Measurements from ENCODE around the gene RASEF. TPM values are rescaled to one million over a fixed set of nuclear protein-coding genes. Genes with fewer than 3 reads are reported as not detected.

RASEF gene
- total and polyA plus RNA-seq, 2 donors (not counting 3 experiments of a cell fraction or from before 2014, with no cell fraction given): 0.11 TPM; not detected in 1

DNA sequence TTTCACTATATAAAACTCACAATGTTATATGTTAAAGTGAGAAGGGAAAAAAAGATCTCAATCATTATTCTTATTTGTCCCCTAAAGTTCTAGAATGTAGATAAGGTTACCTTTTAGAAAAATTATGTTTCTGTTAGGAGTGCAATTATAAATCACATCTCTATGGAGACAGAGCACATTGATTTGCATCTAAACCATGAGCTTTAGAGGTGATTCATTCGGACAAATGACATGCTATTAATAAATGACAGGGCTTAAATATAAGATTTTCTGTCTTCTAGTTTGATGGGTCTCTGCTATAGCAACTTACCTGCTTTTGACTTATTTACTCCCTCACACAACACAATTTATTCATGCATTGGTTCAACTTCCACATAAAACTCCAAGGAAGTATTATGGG, 39.8 kb downstream of the RASEF start:
- FAIRE-seq: no peak
- dilution Hi-C loops (cut with MboI; ENCODE audit: extremely low pct_ligation_motif_present, low sequenced_read_pairs): no loop called here

DNA sequence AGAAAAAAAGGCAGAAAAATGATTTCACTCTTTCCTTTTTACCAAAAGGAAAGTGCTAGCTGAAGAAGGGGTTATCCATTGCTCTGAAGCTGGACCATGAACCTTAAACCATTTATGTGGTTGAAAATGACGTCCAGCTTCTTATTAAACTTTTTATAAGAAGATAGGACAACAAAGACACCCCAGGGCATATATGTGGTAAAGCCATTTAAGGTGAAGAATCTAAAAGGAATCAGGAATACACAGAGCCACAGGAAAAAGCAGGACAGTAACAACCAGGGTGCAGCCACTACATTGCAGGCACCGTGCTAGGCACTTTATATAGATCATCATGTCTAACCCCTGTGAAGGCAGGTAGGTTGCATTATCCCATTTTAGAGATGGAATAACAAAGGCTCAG, 42.1 kb downstream of the RASEF start:
- intact Hi-C loops (cut with micrococcal nuclease): no loop called here
- H4K20me1 ChIP-seq (replicated peaks; ENCODE audit: control insufficient read depth, extremely low read depth, insufficient read depth, low read length): no peaks in the 10 kb centered on the region
- no peak overlapping the region for H3K27ac ChIP-seq (ENCODE audit: insufficient read depth, low read depth, low read length)
- no peak overlapping the region for H3K9ac ChIP-seq (replicated peaks; ENCODE audit: extremely low read depth, insufficient read depth, low read length)
- H3K9me1 ChIP-seq (replicated peaks; ENCODE audit: control insufficient read depth, extremely low read depth, insufficient read depth, low read length): no peaks in the 10 kb centered on the region
- BruUV-seq (replicated peaks): no TSS peak
- H2AFZ ChIP-seq (ENCODE audit: low read depth, low read length): no peak overlapping the region
- ChIA-PET POLR2A (no interaction called here), CTCF (no interaction called here)
- dilution Hi-C loops (cut with MboI; ENCODE audit: extremely low pct_ligation_motif_present, low sequenced_read_pairs): no loop called here
- H3K4me2 ChIP-seq (ENCODE audit: insufficient read depth, low read length): no peak overlapping the region
- H3K4me1 ChIP-seq (ENCODE audit: control insufficient read depth, extremely low read depth, insufficient read depth, low read length): no peaks in the 10 kb centered on the region
- H3K27me3 ChIP-seq (ENCODE audit: control insufficient read depth in 2 of 2, insufficient read depth in 2 of 2, low read length in 2 of 2): no peaks in the 10 kb centered on the region
- no peak for DNase-seq (ENCODE audit: low read depth, low spot score)
- TF ChIP-seq JUN (IDR thresholded peaks at IDR 0.05; ENCODE audit: borderline replicate concordance, insufficient read depth, insufficient read length, low read depth) (no peak), EZH2 (IDR thresholded peaks at IDR 0.05; ENCODE audit: borderline replicate concordance, low read depth, low read length, severe bottlenecking) (no peak), POLR2A (IDR thresholded peaks at IDR 0.05; ENCODE audit: low read depth, low read length) (no peak), FOS (IDR thresholded peaks at IDR 0.05; ENCODE audit: borderline replicate concordance, insufficient read depth, low read length) (no peak)
- TF ChIP-seq, protein P1, sequence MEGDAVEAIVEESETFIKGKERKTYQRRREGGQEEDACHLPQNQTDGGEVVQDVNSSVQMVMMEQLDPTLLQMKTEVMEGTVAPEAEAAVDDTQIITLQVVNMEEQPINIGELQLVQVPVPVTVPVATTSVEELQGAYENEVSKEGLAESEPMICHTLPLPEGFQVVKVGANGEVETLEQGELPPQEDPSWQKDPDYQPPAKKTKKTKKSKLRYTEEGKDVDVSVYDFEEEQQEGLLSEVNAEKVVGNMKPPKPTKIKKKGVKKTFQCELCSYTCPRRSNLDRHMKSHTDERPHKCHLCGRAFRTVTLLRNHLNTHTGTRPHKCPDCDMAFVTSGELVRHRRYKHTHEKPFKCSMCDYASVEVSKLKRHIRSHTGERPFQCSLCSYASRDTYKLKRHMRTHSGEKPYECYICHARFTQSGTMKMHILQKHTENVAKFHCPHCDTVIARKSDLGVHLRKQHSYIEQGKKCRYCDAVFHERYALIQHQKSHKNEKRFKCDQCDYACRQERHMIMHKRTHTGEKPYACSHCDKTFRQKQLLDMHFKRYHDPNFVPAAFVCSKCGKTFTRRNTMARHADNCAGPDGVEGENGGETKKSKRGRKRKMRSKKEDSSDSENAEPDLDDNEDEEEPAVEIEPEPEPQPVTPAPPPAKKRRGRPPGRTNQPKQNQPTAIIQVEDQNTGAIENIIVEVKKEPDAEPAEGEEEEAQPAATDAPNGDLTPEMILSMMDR (IDR thresholded peaks at IDR 0.05; ENCODE audit: extremely low read depth in 1 of 2, insufficient read depth in 1 of 2, low read depth in 1 of 2, low read length in 2 of 2): no peak
- no peak overlapping the region for H3K4me3 ChIP-seq (replicated peaks in 1 of 3; ENCODE audit: insufficient read depth in 1 of 3, low read depth in 1 of 3, low read length in 3 of 3)
- H3K9me3 ChIP-seq (replicated peaks; ENCODE audit: control insufficient read depth, insufficient read depth, low read length): no peaks in the 10 kb centered on the region
- no peak for FAIRE-seq
- no peaks in the 10 kb centered on the region for H3K36me3 ChIP-seq (ENCODE audit: control insufficient read depth in 2 of 2, extremely low read depth in 1 of 2, insufficient read depth in 2 of 2, low read length in 2 of 2)
- no peaks in the 10 kb centered on the region for H3K79me2 ChIP-seq (ENCODE audit: control insufficient read depth, insufficient read depth, low read length)

More for the DNA sequence above, 39.8 kb downstream of the RASEF start:
- ChIA-PET POLR2A (no interaction called here), CTCF (no interaction called here)
- H3K9me1 ChIP-seq (replicated peaks; ENCODE audit: control insufficient read depth, extremely low read depth, insufficient read depth, low read length): no peaks in the 10 kb centered on the region
- H2AFZ ChIP-seq (ENCODE audit: low read depth, low read length): no peak overlapping the region
- H3K27me3 ChIP-seq (ENCODE audit: control insufficient read depth in 2 of 2, insufficient read depth in 2 of 2, low read length in 2 of 2): no peaks in the 10 kb centered on the region
- intact Hi-C loops (cut with micrococcal nuclease): no loop called here
- no peaks in the 10 kb centered on the region for H4K20me1 ChIP-seq (replicated peaks; ENCODE audit: control insufficient read depth, extremely low read depth, insufficient read depth, low read length)
- no peak overlapping the region for H3K4me2 ChIP-seq (ENCODE audit: insufficient read depth, low read length)
- no peak overlapping the region for H3K9ac ChIP-seq (replicated peaks; ENCODE audit: extremely low read depth, insufficient read depth, low read length)
- H3K4me3 ChIP-seq (replicated peaks in 1 of 3; ENCODE audit: insufficient read depth in 1 of 3, low read depth in 1 of 3, low read length in 3 of 3): no peak overlapping the region
- no peak overlapping the region for H3K27ac ChIP-seq (ENCODE audit: insufficient read depth, low read depth, low read length)
- H3K36me3 ChIP-seq (ENCODE audit: control insufficient read depth in 2 of 2, extremely low read depth in 1 of 2, insufficient read depth in 2 of 2, low read length in 2 of 2): no peaks in the 10 kb centered on the region
- H3K79me2 ChIP-seq (ENCODE audit: control insufficient read depth, insufficient read depth, low read length): no peaks in the 10 kb centered on the region
- DNase-seq (ENCODE audit: low read depth, low spot score): no peak
- BruUV-seq (replicated peaks): no TSS peak
- H3K9me3 ChIP-seq (replicated peaks; ENCODE audit: control insufficient read depth, insufficient read depth, low read length): no peaks in the 10 kb centered on the region
- TF ChIP-seq, protein P2, sequence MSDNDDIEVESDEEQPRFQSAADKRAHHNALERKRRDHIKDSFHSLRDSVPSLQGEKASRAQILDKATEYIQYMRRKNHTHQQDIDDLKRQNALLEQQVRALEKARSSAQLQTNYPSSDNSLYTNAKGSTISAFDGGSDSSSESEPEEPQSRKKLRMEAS (IDR thresholded peaks at IDR 0.05; ENCODE audit: insufficient read depth, insufficient read length): no peak
- no peak for TF ChIP-seq MYC (IDR thresholded peaks at IDR 0.05; ENCODE audit: low read depth, low read length)
- no peaks in the 10 kb centered on the region for H3K4me1 ChIP-seq (ENCODE audit: control insufficient read depth, extremely low read depth, insufficient read depth, low read length)
